ENCODE measurements around the gene NCK1.

The NCK1 gene

GRCh38 chr3:136861890-136862616, at the start of gene NCK1:
Gene NCK1, plus strand, starts transcription at chr3:136862208. Its CDS starts 65,794 bp downstream, at chr3:136928002.
- DNase-seq (ENCODE audit: low spot score): peak; percentile 99

- no peak for DNase-seq (ENCODE audit: low spot score)
These were observed 44.6 kb upstream of the NCK1 start for GRCh38 chr3:136817448-136817847.

DNA sequence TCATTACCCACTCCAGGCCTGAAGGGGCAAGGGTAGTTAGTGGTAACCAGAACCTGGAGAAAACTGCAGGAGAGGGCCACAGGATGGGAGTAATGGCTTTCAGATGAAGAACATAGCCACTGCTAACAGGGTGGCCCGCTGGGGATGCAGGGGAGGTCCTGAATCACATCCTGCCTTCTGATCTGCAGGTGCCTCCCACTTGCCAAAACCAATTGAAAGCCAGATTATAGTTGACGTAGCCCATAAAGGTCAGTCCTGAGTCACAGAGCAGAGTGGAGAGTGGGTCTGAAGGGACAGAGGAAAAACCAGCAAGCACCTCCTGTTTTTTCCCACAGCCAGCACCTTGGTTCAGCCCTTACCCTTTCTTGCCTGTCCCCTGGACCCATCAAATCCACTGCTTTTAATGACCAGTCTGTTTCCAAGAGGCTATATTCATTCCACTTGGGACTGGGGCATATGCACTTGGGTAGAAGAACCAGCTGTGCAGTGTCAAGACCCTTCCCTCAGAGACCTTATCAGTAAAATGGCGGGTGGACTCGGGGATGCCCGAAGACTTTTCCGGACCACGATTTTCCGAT, 43.7 kb upstream of the NCK1 start:
- DNase-seq (ENCODE audit: low spot score): peak; percentile 66

- DNase-seq (ENCODE audit: low spot score): no peak
These were observed 43.1 kb upstream of the NCK1 start, which contains the start of gene SLC35G2 for GRCh38 chr3:136818769-136819391. Gene SLC35G2, plus strand, starts transcription at chr3:136819126. Its CDS starts 35,335 bp downstream, at chr3:136854461.

GRCh38 chr3:136819392-136819730, 42.6 kb upstream of the NCK1 start:
- DNase-seq (ENCODE audit: low spot score): peak; percentile 78

- no peak for DNase-seq (ENCODE audit: low spot score)
These were observed 42.0 kb upstream of the NCK1 start for GRCh38 chr3:136819731-136820679.

DNA sequence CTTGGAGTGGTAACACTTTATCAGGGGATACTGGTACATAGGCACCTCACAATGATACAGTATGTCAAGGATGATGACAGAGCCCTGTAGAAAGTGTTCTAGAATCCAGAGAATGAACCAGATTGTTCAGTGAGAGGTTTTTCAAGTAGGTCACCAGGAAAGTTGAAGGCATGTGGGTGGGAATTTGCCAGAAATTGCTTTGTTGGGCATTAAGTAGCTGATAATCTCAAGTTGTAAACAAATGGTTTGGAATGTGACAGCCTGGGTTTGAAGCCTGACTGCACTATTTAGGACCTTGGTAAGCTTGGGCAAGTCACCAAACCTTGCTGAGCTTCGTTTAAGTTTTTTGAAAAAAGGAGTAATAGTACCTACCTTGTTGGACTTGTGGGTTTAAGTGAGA, 30.5 kb upstream of the NCK1 start:
- no peak for DNase-seq (ENCODE audit: low spot score)

DNA sequence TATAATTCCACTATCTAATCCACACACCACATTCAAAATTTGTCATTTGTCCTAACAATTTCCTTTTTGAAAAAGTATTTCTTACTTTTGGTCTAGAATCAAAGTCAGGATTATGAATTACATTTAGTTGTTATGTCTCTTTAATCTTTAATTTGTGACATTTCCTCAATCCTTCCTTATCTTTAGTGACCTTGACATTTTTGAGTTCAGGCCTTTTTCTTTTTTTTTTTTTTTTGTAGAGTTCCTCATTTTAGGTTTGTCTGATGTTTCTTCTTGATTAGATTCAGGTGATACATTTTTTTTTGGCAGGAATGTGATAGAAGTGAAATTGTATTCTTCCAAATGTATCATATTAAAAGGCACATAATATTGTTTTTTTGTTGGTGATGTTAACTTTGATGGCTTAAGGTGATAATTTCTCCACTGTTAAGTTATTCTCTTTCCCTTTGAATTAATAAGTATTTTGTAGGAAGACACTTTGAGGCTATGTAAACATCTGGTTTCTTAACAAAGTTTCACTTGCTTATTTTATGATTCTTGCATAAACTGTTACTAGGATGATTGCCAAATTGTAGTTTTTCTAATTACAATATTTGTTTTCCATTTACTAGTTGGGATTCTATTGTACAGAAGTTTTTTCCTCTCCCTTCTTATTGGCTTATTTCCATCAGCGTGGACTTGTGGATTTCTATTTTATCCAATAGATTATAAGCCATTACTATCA, 26.8 kb upstream of the NCK1 start:
- no peak for DNase-seq (ENCODE audit: low spot score)

- peak; percentile 18 for DNase-seq (ENCODE audit: low spot score)
These were observed 26.0 kb upstream of the NCK1 start for GRCh38 chr3:136835813-136836510.

DNA sequence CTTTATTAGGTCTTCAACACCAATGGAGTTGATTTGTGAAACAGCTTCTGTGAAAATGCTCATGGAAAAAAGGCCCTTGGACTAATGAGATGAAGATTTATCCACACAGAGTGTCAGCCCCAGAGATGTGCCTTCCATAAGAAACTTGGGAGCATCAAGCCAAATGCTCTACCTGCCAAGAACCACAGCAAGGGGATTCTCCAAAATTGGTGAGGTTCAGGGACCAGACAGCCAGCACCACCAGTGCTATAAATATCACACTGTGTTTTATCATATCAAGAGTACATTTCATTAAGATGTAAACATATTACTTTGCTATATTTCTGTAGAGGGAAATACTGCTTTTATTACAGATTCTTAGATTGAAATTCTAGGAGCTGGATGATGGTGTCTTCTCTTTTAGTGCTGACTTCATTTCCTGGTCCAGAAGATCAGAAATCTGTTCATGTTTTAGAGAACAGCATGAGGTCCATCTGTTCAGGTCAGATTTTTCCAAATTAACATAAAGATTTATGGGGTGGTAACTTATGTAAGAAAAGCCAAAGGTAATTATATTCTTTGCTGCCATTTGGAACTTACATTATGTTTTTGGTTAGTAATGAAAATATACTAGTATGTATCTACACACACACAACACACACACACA, 25.4 kb upstream of the NCK1 start:
- DNase-seq (ENCODE audit: low spot score): no peak

DNA sequence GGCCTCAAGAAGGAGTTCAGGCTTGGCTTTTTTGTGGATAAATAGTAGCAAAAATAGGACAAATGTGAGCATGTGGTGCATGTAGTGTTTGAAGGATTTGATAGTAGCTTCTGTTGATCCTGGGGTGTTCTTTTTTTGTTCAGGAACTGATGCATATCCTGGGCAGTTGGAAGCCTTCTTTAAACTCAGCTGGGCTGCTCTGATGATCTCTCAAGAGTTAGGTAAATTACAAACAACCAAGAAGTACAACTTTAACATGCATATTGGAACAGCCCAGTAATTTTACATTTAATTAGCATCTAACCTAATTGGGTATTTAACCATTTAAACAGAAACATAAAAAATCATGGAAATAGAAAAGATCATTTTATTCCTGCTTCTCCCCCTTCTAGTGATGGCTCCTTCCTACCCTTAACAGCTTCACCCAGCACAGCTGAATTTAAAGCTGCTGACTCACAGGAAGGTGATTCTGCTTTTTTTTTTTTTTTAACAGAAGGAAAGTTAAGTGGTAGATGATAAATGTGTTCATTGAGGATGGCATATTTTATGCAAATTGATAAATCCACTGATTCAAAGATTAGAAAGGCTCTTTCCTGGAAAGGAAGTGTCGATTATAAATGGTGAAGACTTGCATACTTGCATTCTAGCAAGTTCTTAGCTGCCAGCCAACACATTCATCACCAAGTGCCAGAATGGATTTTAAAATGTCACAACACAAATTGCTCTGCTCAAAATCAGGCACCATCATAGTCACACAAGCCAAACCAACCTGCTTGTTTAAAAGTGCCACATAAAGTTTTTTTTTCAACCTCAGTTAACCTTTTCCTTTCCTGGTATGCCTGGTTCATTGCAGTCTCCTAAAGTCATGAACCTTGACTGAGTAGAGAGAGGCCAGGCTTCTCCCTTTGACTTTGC, 23.1 kb upstream of the NCK1 start:
- DNase-seq (ENCODE audit: low spot score): peak; percentile 36

- no peak for DNase-seq (ENCODE audit: low spot score)
These were observed 22.5 kb upstream of the NCK1 start for GRCh38 chr3:136839556-136839931.

- DNase-seq (ENCODE audit: low spot score): no peak
These were observed 21.8 kb upstream of the NCK1 start for GRCh38 chr3:136840252-136840651.

DNA sequence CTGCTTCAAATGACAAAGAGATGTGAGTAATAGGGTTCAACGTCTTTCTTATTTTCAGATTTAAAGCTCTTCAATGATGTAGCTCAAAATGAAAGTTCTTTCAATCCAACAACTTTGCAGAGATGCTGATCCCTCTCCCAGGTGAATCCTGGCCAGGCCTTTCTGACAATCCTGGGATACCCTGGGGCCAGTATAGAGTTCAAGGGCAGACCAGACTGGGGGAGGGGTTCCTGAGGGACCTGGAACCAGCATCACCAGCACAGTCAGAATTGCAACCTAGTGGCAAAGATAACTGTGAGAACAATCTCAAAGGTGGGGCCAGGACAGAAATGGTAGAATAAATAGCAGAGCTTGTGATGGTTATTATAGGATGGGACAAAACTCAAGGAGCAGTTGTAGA, 19.7 kb upstream of the NCK1 start:
- DNase-seq (ENCODE audit: low spot score): no peak

DNA sequence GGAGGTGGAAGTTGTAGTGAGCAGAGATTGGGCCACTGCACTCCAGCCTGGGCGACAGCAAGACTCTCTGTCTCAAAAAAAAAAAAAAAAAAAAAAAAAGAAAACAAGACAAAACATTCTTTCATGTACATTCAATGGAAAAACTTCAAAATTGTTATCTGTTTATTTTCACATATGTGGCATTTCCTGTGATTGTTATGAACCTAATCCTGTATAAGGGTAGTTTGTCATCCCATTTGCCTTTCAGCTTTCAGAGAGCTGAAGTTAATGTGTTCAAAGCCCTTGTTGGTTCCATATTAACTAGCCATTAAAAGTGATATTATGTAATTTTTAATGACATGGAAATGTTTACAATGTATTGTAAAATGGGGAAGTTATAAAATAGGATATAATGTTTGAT, 17.3 kb upstream of the NCK1 start:
- DNase-seq (ENCODE audit: low spot score): no peak

- no peak for DNase-seq (ENCODE audit: low spot score)
These were observed 9.8 kb upstream of the NCK1 start for GRCh38 chr3:136852180-136852579.

GRCh38 chr3:136856665-136857064, 5.3 kb upstream of the NCK1 start:
- no peak for DNase-seq (ENCODE audit: low spot score)

DNA sequence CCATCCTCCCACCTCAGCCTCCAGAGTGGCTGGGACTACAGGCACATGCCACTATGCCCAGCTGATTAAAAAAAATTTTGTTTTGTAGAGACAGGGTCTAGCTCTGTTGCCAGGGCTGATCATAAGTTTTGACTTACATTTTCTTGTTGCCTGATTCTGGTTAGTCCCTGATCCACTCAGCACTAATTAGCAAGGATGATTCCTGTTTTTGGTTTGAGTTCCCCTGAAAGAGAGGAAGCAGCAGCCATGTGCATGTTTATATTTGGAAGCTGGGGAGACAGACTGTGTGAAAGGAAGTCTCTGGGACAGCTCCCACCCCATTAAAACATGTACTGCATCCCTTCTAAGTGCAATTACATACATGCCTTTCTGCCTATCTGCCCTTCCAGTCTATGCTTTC, 3.6 kb upstream of the NCK1 start:
- DNase-seq (ENCODE audit: low spot score): no peak

GRCh38 chr3:136860541-136860940, 1.5 kb upstream of the NCK1 start:
- no peak for DNase-seq (ENCODE audit: low spot score)

Data from AG08395 (cell line).